Tibial nerve (tissue), 4 donors: ENCODE measurements around the gene BICDL2. TPM values are rescaled to one million over a fixed set of nuclear protein-coding genes. Genes with fewer than 3 reads are reported as not detected.

ENCODE experiments used
- DNase-seq, 2 donors: peaks; one replicate each; pipeline ENCODE4 v3.0.0-alpha.2; 2019; ENCODE audit warnings: low spot score in 2 of 2
- H3K27ac ChIP-seq, 4 donors: fragments of 200-600 bp; sonication (generic) in 3 of 4; one replicate each; pipeline ENCODE4 v1.5.1; 2017 to 2019; ENCODE audit warnings: mild to moderate bottlenecking in 1 of 4
- H3K27me3 ChIP-seq, 2 donors: fragments of 200-600 bp; sonication (generic) in 1 of 2; one replicate each; pipeline versions ENCODE4 v1.5.1 to v1.6.0; 2017 to 2019
- H3K36me3 ChIP-seq, 3 donors: fragments of 200-600 bp; sonication (generic); one replicate each; pipeline ENCODE4 v1.5.1; 2018 to 2019
- H3K4me1 ChIP-seq, 4 donors: fragments of 200-600 bp; sonication (generic) in 3 of 4; one replicate each; pipeline ENCODE4 v1.5.1; 2017 to 2019
- H3K4me3 ChIP-seq, 4 donors: fragments of 200-600 bp; sonication (generic) in 3 of 4; one replicate each; pipeline ENCODE4 v1.5.1; 2017 to 2019; ENCODE audit warnings: mild to moderate bottlenecking in 1 of 4, moderate library complexity in 1 of 4
- H3K9me3 ChIP-seq, 4 donors: fragments of 200-600 bp; sonication (generic) in 3 of 4; one replicate each; pipeline ENCODE4 v1.5.1; 2017 to 2019
- CTCF ChIP-seq, 5 experiments: fragments of 200-600 bp in 3 of 5; fragments of 450-650 bp in 2 of 5; sonication (generic) in 3 of 5; IDR thresholded peaks; one replicate each; pipeline ENCODE4 v1.5.1; 2016 to 2019; ENCODE audit warnings: antibody characterized with exemption in 5 of 5, mild to moderate bottlenecking in 3 of 5, moderate library complexity in 2 of 5
- EP300 ChIP-seq, 2 donors: sonication (generic); formaldehyde crosslinking; IDR thresholded peaks; one replicate each; pipeline ENCODE4 v1.6.1; 2017; ENCODE audit warnings: antibody characterized with exemption in 2 of 2, mild to moderate bottlenecking in 1 of 2
- POLR2A ChIP-seq, 2 donors: fragments of 450-650 bp; IDR thresholded peaks; one replicate each; pipeline ENCODE4 v1.6.1; 2017; ENCODE audit warnings: antibody characterized with exemption in 2 of 2, mild to moderate bottlenecking in 2 of 2, moderate library complexity in 2 of 2
- WGBS, 2 donors: methylation state at CpG; one replicate each; pipeline ENCODE4 v1.1.5; 2018; 5-methylcytosine and 5-hydroxymethylcytosine counted together
- total RNA-seq, 4 donors: library from RNA; depleted of rRNA; stranded (reverse); fragments of >200 nt; gene quantifications; one replicate each; pipeline ENCODE4 v1.1.0, GENCODE V29; 2016

BICDL2 gene
- total RNA-seq, 4 donors from 2014 or later: not detected

- TF ChIP-seq EP300 (IDR thresholded peaks at IDR 0.05) (no peak), POLR2A (IDR thresholded peaks at IDR 0.05) (no peak), CTCF (IDR thresholded peaks at IDR 0.05) (no peak)
- no peaks in the 10 kb centered on the region for H3K9me3 ChIP-seq
- H3K4me3 ChIP-seq: no peak overlapping the region
- no peak for DNase-seq
- no peak overlapping the region for H3K27ac ChIP-seq
- 75 to 79% methylated on average over 11 to 12 of the region's 14 CpGs for WGBS, 2 donors
- peaks cover 0 to 42% of the 10 kb centered on the region in 2 donors for H3K27me3 ChIP-seq
- no peaks in the 10 kb centered on the region for H3K36me3 ChIP-seq
- no peaks in the 10 kb centered on the region for H3K4me1 ChIP-seq
Observed at GRCh38 chr16:2992383-2993081, 44.2 kb downstream of the BICDL2 start.

GRCh38 chr16:2991566-2992261, 45.0 kb downstream of the BICDL2 start:
- 83 to 84% methylated on average over 8 to 9 of the region's 12 CpGs for WGBS, 2 donors
- Histone ChIP-seq H3K4me1 (no peaks in the 10 kb centered on the region), H3K9me3 (no peaks in the 10 kb centered on the region), H3K36me3 (no peaks in the 10 kb centered on the region), H3K27me3 (peaks cover 0 to 39% of the 10 kb centered on the region in 2 donors), H3K4me3 (no peak overlapping the region), H3K27ac (no peak overlapping the region)
- no peak for TF ChIP-seq EP300 (IDR thresholded peaks at IDR 0.05)
- no peak for TF ChIP-seq POLR2A (IDR thresholded peaks at IDR 0.05)
- TF ChIP-seq CTCF (IDR thresholded peaks at IDR 0.05): no peak
- no peak for DNase-seq

- H3K4me3 ChIP-seq: no peak overlapping the region
- TF ChIP-seq POLR2A (IDR thresholded peaks at IDR 0.05): no peak
- no peak for TF ChIP-seq EP300 (IDR thresholded peaks at IDR 0.05)
- no peak for TF ChIP-seq CTCF (IDR thresholded peaks at IDR 0.05)
- peaks cover 0 to 7% (median 0%) of the 10 kb centered on the region in 4 donors for H3K4me1 ChIP-seq
- DNase-seq: no peak
- H3K27ac ChIP-seq: no peak overlapping the region
- no peaks in the 10 kb centered on the region for H3K36me3 ChIP-seq
- H3K27me3 ChIP-seq: peaks cover 0 to 33% of the 10 kb centered on the region in 2 donors
- no peaks in the 10 kb centered on the region for H3K9me3 ChIP-seq
- WGBS, 2 donors: 55% methylated on average over 5 to 7 of the region's 10 CpGs
Observed at GRCh38 chr16:2990891-2991290, 45.9 kb downstream of the BICDL2 start.

- no peak overlapping the region for H3K4me3 ChIP-seq
- TF ChIP-seq EP300 (IDR thresholded peaks at IDR 0.05) (no peak), POLR2A (IDR thresholded peaks at IDR 0.05) (no peak), CTCF (IDR thresholded peaks at IDR 0.05) (no peak)
- no peaks in the 10 kb centered on the region for H3K36me3 ChIP-seq
- H3K27me3 ChIP-seq: peaks cover 0 to 30% of the 10 kb centered on the region in 2 donors
- H3K27ac ChIP-seq: no peak overlapping the region
- DNase-seq: no peak
- WGBS, 2 donors: 59 to 67% methylated on average over 7 to 8 of the region's 8 CpGs
- H3K4me1 ChIP-seq: peaks cover 0 to 23% (median 2%) of the 10 kb centered on the region in 4 donors
- no peaks in the 10 kb centered on the region for H3K9me3 ChIP-seq
Observed at GRCh38 chr16:2988590-2989099, 48.1 kb downstream of the BICDL2 start.

- Histone ChIP-seq H3K36me3 (no peaks in the 10 kb centered on the region), H3K27ac (no peak overlapping the region), H3K27me3 (peaks cover 0 to 30% of the 10 kb centered on the region in 2 donors), H3K9me3 (no peaks in the 10 kb centered on the region), H3K4me1 (peaks cover 0 to 31% (median 5%) of the 10 kb centered on the region in 4 donors), H3K4me3 (no peak overlapping the region)
- DNase-seq: no peak
- WGBS, 2 donors: 65 to 77% methylated on average over 6 of the region's 8 CpGs
- TF ChIP-seq CTCF (IDR thresholded peaks at IDR 0.05) (no peak), EP300 (IDR thresholded peaks at IDR 0.05) (no peak), POLR2A (IDR thresholded peaks at IDR 0.05) (no peak)
Observed at GRCh38 chr16:2987833-2988232, 48.9 kb downstream of the BICDL2 start.
